ENCODE data around the gene HINT1.

The HINT1 gene

DNA sequence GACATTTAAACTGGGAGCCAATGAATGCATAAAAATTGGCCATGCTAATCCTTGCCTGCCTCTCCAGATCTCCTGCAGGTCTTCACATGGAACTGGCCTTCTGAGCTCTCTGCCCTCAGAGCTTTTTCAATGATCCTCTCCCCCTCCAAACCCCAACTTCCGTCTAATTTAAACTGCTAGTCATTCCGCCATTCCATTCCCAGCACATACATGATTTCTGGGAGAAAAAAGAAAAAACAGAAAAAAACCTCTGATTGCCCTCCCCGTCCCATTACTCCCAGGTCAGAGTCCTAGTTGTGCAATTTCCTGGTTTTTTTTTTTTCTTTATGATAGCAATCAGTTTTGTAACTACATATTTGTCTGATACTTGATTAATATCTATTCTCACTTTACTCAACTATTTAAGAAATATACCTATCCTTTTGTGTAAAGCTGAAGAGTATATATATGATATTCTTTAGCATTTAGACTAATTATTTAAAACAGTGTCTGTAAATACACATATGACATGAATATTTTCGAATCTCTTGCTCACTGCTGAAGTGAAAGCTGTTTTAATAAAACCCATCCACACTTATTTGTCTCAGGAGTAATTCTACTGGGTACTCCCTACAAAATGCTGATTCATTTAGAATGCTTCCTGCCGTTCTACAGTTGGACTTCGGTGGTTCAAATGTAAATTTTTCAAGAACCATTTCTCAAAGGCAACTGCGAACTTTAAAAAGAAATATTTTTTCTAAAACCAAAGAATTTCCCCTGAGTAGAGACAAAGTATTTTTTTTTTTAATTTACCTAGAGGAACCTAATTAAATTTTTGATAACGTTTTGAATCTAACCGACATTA, 1.6 kb downstream of the HINT1 start:
- peak; percentile 51 for DNase-seq (ENCODE audit: low read depth)
- TF ChIP-seq, protein P1, sequence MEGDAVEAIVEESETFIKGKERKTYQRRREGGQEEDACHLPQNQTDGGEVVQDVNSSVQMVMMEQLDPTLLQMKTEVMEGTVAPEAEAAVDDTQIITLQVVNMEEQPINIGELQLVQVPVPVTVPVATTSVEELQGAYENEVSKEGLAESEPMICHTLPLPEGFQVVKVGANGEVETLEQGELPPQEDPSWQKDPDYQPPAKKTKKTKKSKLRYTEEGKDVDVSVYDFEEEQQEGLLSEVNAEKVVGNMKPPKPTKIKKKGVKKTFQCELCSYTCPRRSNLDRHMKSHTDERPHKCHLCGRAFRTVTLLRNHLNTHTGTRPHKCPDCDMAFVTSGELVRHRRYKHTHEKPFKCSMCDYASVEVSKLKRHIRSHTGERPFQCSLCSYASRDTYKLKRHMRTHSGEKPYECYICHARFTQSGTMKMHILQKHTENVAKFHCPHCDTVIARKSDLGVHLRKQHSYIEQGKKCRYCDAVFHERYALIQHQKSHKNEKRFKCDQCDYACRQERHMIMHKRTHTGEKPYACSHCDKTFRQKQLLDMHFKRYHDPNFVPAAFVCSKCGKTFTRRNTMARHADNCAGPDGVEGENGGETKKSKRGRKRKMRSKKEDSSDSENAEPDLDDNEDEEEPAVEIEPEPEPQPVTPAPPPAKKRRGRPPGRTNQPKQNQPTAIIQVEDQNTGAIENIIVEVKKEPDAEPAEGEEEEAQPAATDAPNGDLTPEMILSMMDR (IDR thresholded peaks at IDR 0.05; ENCODE audit: low read length, missing control alignments): no peak
- peak overlapping the region; percentile 96 for H3K4me3 ChIP-seq (replicated peaks; ENCODE audit: low read depth, low read length)

DNA sequence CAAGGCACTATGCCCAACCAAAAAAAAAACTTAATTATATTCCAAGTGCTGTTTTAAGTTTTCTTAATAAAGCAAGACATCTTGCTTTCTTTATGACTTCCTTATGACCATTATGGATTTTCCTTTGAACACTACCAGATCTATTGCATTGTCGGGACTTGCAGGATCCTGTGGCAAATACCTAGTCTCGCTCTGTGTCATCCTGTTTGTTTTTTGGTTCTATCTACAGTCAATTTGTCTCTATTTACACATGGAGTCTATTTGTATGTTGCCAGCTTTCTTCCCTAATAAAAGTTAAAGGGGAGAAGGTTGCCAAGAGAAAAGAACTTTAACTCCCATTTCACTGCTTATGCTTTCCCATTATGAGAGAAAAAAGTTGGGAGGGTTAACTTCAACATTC, 4.9 kb downstream of the HINT1 start:
- TF ChIP-seq, protein P1 (IDR thresholded peaks at IDR 0.05; ENCODE audit: low read length, missing control alignments): no peak
- no peak for DNase-seq (ENCODE audit: low read depth)
- H3K4me3 ChIP-seq (replicated peaks; ENCODE audit: low read depth, low read length): no peak overlapping the region

DNA sequence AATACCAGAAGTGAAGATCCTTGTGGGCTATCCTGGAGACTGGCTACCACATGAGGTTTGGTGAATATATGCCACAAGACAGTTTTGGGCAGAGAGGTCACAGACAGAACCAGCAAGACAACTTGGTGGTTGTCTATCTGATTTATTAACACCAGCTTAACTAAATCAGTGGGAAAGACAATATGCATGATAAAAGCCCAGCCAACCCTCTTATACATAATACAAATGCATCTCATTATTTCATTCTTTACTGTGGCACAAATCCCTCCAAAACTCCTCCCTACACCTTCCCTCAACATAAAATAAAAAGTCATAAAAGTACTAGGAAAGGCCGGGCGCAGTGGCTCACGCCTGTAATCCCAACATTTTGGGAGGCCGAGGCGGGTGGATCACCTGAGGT, 8.1 kb downstream of the HINT1 start:
- TF ChIP-seq, protein P1 (IDR thresholded peaks at IDR 0.05; ENCODE audit: low read length, missing control alignments): no peak
- H3K4me3 ChIP-seq (replicated peaks; ENCODE audit: low read depth, low read length): no peak overlapping the region
- no peak for DNase-seq (ENCODE audit: low read depth)

DNA sequence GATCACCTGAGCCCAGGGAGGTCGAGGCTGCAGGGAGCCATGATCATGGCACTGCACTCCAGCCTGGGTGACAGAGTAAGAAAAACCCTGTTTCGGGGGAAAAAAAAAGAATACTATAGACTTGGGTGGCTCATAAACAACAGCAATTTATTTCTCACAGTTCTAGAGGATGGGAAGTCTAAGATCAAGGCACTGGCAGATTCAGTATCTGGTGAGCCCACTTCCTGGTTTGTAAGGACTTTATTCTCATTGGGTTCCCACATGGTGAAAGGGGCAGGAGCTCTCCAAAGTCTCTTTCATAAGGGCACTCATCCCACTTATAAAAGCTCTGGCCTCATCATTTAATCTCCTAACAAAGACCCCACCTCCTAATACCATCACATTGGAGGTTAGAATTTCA, 8.7 kb downstream of the HINT1 start:
- TF ChIP-seq, protein P1 (IDR thresholded peaks at IDR 0.05; ENCODE audit: low read length, missing control alignments): no peak
- H3K4me3 ChIP-seq (replicated peaks; ENCODE audit: low read depth, low read length): no peak overlapping the region
- no peak for DNase-seq (ENCODE audit: low read depth)

DNA sequence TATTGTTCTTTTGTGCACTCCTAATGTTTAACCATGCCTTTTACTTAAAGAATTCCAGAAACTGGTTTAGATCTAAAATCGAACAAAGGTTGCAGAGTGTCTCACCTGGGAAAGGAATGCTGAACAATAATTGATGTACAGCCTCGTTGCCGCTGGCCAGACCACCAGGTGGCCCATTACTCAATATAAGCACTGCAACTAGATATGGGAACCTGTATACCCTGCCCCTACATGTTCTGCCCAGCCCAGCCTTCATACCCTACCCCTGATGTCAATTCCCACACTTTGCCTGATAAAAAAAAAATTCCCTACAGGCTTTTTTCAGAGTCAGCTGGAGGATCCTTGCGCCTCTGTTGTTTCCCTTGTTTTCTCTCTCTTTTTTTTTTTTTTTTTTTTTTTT, 13.8 kb downstream of the HINT1 start:
- TF ChIP-seq, protein P1 (IDR thresholded peaks at IDR 0.05; ENCODE audit: low read length, missing control alignments): no peak
- no peak overlapping the region for H3K4me3 ChIP-seq (replicated peaks; ENCODE audit: low read depth, low read length)
- no peak for DNase-seq (ENCODE audit: low read depth)

DNA sequence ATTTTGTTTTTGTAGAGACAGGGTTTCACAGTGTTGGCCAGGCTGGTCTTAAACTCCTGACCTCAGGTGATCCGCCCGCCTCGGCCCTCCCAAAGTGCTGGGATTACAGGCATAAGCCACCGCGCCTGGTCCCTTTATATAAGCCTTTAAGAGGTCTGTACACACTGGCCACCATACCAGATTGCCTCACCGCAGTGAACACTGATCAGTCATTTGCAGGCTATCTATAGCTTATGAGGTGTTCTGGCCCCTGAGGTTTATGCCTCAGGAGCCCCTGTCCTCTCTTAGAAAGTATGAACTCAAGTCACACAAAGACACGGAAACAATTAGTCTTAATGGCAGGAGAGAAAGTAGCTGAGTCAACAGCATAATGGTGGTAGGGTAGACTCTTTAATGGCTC, 14.6 kb downstream of the HINT1 start:
- TF ChIP-seq, protein P1 (IDR thresholded peaks at IDR 0.05; ENCODE audit: low read length, missing control alignments): no peak
- no peak overlapping the region for H3K4me3 ChIP-seq (replicated peaks; ENCODE audit: low read depth, low read length)
- DNase-seq (ENCODE audit: low read depth): no peak

DNA sequence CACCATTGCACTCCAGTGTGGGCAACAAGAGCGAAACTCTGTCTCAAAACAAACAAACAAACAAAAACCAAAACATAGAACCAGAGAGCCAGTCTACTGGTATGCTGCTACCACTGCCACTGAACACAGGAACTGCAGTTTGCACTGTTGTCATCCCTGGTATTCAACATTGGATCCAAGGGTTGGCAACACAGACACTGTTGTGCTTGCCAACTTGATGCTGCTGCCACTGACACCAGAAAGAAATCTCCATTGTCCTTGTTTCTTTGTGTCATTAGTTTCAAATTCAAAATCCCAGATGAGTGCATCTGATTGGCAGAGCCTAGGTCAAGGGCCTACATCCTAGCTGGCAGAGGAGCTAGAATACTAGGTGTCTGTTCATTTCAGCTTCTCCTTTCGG, 16.2 kb downstream of the HINT1 start:
- DNase-seq (ENCODE audit: low read depth): no peak
- TF ChIP-seq, protein P1 (IDR thresholded peaks at IDR 0.05; ENCODE audit: low read length, missing control alignments): no peak
- H3K4me3 ChIP-seq (replicated peaks; ENCODE audit: low read depth, low read length): no peak overlapping the region
